Sigmoid colon (tissue), 7 donors: ENCODE measurements around the gene TSPAN4. TPM values are rescaled to one million over a fixed set of nuclear protein-coding genes. Genes with fewer than 3 reads are reported as not detected.

ENCODE experiments used
- DNase-seq: peaks from one replicate; pipeline ENCODE4 v3.0.0-alpha.2; 2019
- H3K27ac ChIP-seq, 4 donors: fragments of 200-600 bp; sonication (generic); one replicate each; pipeline ENCODE4 v1.5.1; 2016 to 2019; ENCODE audit warnings: mild to moderate bottlenecking in 1 of 4
- H3K27me3 ChIP-seq, 3 donors: fragments of 200-600 bp; sonication (generic); one replicate each; pipeline ENCODE4 v1.5.1; 2019; ENCODE audit warnings: mild to moderate bottlenecking in 1 of 3
- H3K36me3 ChIP-seq, 4 donors: fragments of 200-600 bp; sonication (generic); one replicate each; pipeline ENCODE4 v1.5.1; 2016 to 2019
- H3K4me1 ChIP-seq, 4 donors: fragments of 200-600 bp; sonication (generic); one replicate each; pipeline ENCODE4 v1.5.1; 2017 to 2019
- H3K4me3 ChIP-seq, 4 donors: fragments of 200-600 bp; sonication (generic); one replicate each; pipeline ENCODE4 v1.5.1; 2017 to 2019; ENCODE audit warnings: mild to moderate bottlenecking in 2 of 4, moderate library complexity in 1 of 4
- H3K9me3 ChIP-seq, 4 donors: fragments of 200-600 bp in 3 of 4; sonication (generic) in 3 of 4; one replicate each; pipeline versions ENCODE4 v1.5.1 to v1.6.1; 2013 to 2019
- CTCF ChIP-seq, 4 experiments: fragments of 450-650 bp in 3 of 4; fragments of 200-600 bp in 1 of 4; IDR thresholded peaks; one replicate each; pipeline ENCODE4 v1.5.1; 2016 to 2019; ENCODE audit warnings: antibody characterized with exemption in 4 of 4, mild to moderate bottlenecking in 3 of 4, moderate library complexity in 2 of 4
- EP300 ChIP-seq, 4 donors: sonication (generic); formaldehyde crosslinking; IDR thresholded peaks; one replicate each; pipeline ENCODE4 v1.6.1; 2017; ENCODE audit warnings: antibody characterized with exemption in 4 of 4
- POLR2A ChIP-seq, 2 donors: fragments of 450-650 bp; IDR thresholded peaks; one replicate each; pipeline ENCODE4 v1.6.1; 2016; ENCODE audit warnings: antibody characterized with exemption in 2 of 2, mild to moderate bottlenecking in 2 of 2, moderate library complexity in 2 of 2
- POLR2AphosphoS5 ChIP-seq, 4 donors: sonication (generic); formaldehyde crosslinking; IDR thresholded peaks; one replicate each; pipeline ENCODE4 v1.6.1; 2017; ENCODE audit warnings: antibody characterized with exemption in 4 of 4
- WGBS, 2 donors: extraction: QIAGEN DNeasy Blood & Tissue Kit; methylation state at CpG; one replicate each; pipeline ENCODE4 v1.1.7; 2013; 5-methylcytosine and 5-hydroxymethylcytosine counted together
- intact Hi-C: fragments of 100-400 bp; cut with DNase I; formaldehyde crosslinking; loops from one replicate; pipeline ENCODE4 v1.15.1; 2023
- polyA plus RNA-seq, 3 donors: library from polyadenylated mRNA; stranded (reverse); fragments of 200-250 nt; gene quantifications; one replicate each; pipeline ENCODE4 v1.2.3, GENCODE V29; 2013
- total RNA-seq, 4 donors: library from RNA; depleted of rRNA; stranded (reverse); fragments of >200 nt; gene quantifications; one replicate each; pipeline ENCODE4 v1.1.0, GENCODE V29; 2016
- donor health status: healthy with polysubstance abuse.
- donor health status: Bipolar disorder and iron deficiency.
- donor health status: healthy.

The TSPAN4 gene
- total and polyA plus RNA-seq, 7 donors, result 8.8 to 92.7 (median 79.2) TPM

GRCh38 chr11:829176-829846 lies 13.3 kb upstream of the TSPAN4 start:
- DNase-seq, result no peak
- Histone ChIP-seq H3K4me3 (peak overlapping the region in 3 of 4 donors; percentile 28 to 48 (median 36)), H3K4me1 (peaks cover 0 to 72% (median 57%) of the 10 kb centered on the region in 4 donors), H3K9me3 (no peaks in the 10 kb centered on the region), H3K27me3 (peaks cover 44 to 82% (median 76%) of the 10 kb centered on the region in 3 donors), H3K27ac (peak overlapping the region; percentile 2 to 71 (median 24)), H3K36me3 (peaks cover 14 to 16% (median 14%) of the 10 kb centered on the region in 4 donors)
- no peak for TF ChIP-seq EP300 (IDR thresholded peaks at IDR 0.05)
- TF ChIP-seq POLR2AphosphoS5 (IDR thresholded peaks at IDR 0.05), result peak in 2 of 4 donors; percentile 11 to 16
- 28 to 43% methylated on average over 40 of the region's 40 CpGs for WGBS, 2 donors
- intact Hi-C loops, result no loop called here

- peaks cover 44 to 76% (median 71%) of the 10 kb centered on the region in 3 donors for H3K27me3 ChIP-seq
- peak overlapping the region; percentile 2 to 71 (median 24) for H3K27ac ChIP-seq
Observed at GRCh38 chr11:829847-830294, 12.8 kb upstream of the TSPAN4 start.

GRCh38 chr11:830295-831117 lies 12.1 kb upstream of the TSPAN4 start:
- intact Hi-C loops, result no loop called here
- Histone ChIP-seq H3K9me3 (no peaks in the 10 kb centered on the region), H3K36me3 (peaks cover 2 to 4% (median 2%) of the 10 kb centered on the region in 4 donors), H3K4me1 (peaks cover 0 to 83% (median 69%) of the 10 kb centered on the region in 4 donors), H3K27ac (peak overlapping the region in 2 of 4 donors; percentile 37 to 71), H3K4me3 (peak overlapping the region in 2 of 4 donors; percentile 36 to 48), H3K27me3 (peaks cover 43 to 70% (median 64%) of the 10 kb centered on the region in 3 donors)
- 3 to 25% methylated on average over 78 of the region's 78 CpGs for WGBS, 2 donors
- TF ChIP-seq POLR2AphosphoS5 (IDR thresholded peaks at IDR 0.05), result peak in 1 of 4 donors; percentile 54
- no peak for TF ChIP-seq CTCF (IDR thresholded peaks at IDR 0.05)
- DNase-seq, result no peak

More at GRCh38 chr11:829847-830294, 12.8 kb upstream of the TSPAN4 start:
- H3K4me3 ChIP-seq, result peak overlapping the region in 3 of 4 donors; percentile 28 to 48 (median 36)
- peaks cover 8 to 11% (median 9%) of the 10 kb centered on the region in 4 donors for H3K36me3 ChIP-seq
- H3K9me3 ChIP-seq, result no peaks in the 10 kb centered on the region
- TF ChIP-seq POLR2A (IDR thresholded peaks at IDR 0.05) (no peak), POLR2AphosphoS5 (IDR thresholded peaks at IDR 0.05) (peak in 1 of 4 donors; percentile 11)
- H3K4me1 ChIP-seq, result peaks cover 0 to 78% (median 63%) of the 10 kb centered on the region in 4 donors
- WGBS, 2 donors, result 9 to 21% methylated on average over 39 of the region's 39 CpGs
- intact Hi-C loops, result no loop called here
- no peak for DNase-seq

- Histone ChIP-seq H3K27me3 (peaks cover 38 to 62% (median 56%) of the 10 kb centered on the region in 3 donors), H3K27ac (no peak overlapping the region), H3K4me3 (peak overlapping the region in 1 of 4 donors; percentile 48), H3K36me3 (peaks cover 0 to 6% (median 5%) of the 10 kb centered on the region in 4 donors), H3K4me1 (peaks cover 0 to 86% (median 71%) of the 10 kb centered on the region in 4 donors), H3K9me3 (no peaks in the 10 kb centered on the region)
- TF ChIP-seq EP300 (IDR thresholded peaks at IDR 0.05) (no peak), POLR2A (IDR thresholded peaks at IDR 0.05) (no peak), CTCF (IDR thresholded peaks at IDR 0.05) (no peak), POLR2AphosphoS5 (IDR thresholded peaks at IDR 0.05) (no peak)
- WGBS, 2 donors, result 62 to 70% methylated on average over 31 of the region's 31 CpGs
- intact Hi-C loops, result no loop called here
- no peak for DNase-seq
Observed at GRCh38 chr11:831118-831864, 11.4 kb upstream of the TSPAN4 start.

- intact Hi-C loops, result no loop called here
- Histone ChIP-seq H3K27me3 (peaks cover 35 to 54% (median 49%) of the 10 kb centered on the region in 3 donors), H3K4me3 (peak overlapping the region in 3 of 4 donors; percentile 67 to 81 (median 70)), H3K27ac (peak overlapping the region in 3 of 4 donors; percentile 82 to 89 (median 82)), H3K9me3 (no peaks in the 10 kb centered on the region), H3K36me3 (peaks cover 0 to 14% (median 10%) of the 10 kb centered on the region in 4 donors), H3K4me1 (peaks cover 0 to 86% (median 68%) of the 10 kb centered on the region in 4 donors)
- DNase-seq, result no peak
- 62 to 73% methylated on average over 23 of the region's 23 CpGs for WGBS, 2 donors
- no peak for TF ChIP-seq POLR2A (IDR thresholded peaks at IDR 0.05)
- no peak for TF ChIP-seq CTCF (IDR thresholded peaks at IDR 0.05)
- no peak for TF ChIP-seq POLR2AphosphoS5 (IDR thresholded peaks at IDR 0.05)
- TF ChIP-seq EP300 (IDR thresholded peaks at IDR 0.05), result no peak
Observed at GRCh38 chr11:831961-832528, 10.6 kb upstream of the TSPAN4 start.
